ENCODE measurements around the gene MEAF6. TPM values are rescaled to one million over a fixed set of nuclear protein-coding genes. Genes with fewer than 3 reads are reported as not detected.

The MEAF6 gene
- total and polyA plus RNA-seq, 3 experiments from 2014 or later, result 102 to 163 (median 113) TPM

DNA sequence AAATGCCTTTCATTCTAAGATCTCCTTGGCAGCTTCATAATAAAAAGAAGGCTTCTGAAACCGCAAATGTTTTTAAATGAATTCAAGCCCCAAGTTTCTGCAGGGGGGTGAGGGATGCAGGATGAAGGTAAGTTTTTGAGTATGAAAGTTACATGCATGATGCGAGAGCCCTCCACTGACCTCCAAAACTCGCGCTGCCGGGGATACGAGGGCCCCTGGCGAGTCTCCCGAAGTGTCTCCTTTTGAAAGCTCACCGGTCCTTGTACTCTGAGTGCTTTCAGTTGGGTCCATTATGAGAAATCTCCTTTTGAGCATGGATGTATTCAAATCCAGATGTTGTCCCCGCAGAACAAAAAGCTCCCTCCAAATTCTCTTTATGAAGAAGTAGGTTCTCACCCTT is 59.0 kb downstream of the MEAF6 start:
- no peaks in the 10 kb centered on the region for H3K27me3 Mint-ChIP-seq
- no peaks in the 10 kb centered on the region for H3K9me3 ChIP-seq (ENCODE audit: low read length)
- no peak overlapping the region for H3K4me3 Mint-ChIP-seq
- ChIA-PET CTCF (interaction anchor here (0.6 to 9.3 kb wide), 7 partner anchors 19 to 228 kb away, joined by 3 to 246 read pairs (median 4); partner anchors contain the start of gene ZC3H12A), POLR2A (interaction anchor here (1.0 kb wide), 1 partner anchor 24 kb away, joined by 4 read pairs; no protein-coding TSS in a partner anchor)
- no peak overlapping the region for H3K27ac ChIP-seq (ENCODE audit: low read depth, low read length)
- peaks cover 6 to 11% (median 9%) of the 10 kb centered on the region in 3 donors for H3K4me1 Mint-ChIP-seq
- peaks cover 3% of the 10 kb centered on the region for H3K4me1 ChIP-seq (ENCODE audit: insufficient read depth, low read length)
- H3K36me3 Mint-ChIP-seq, result peaks cover 0 to 15% (median 8%) of the 10 kb centered on the region in 3 donors
- H3K36me3 ChIP-seq (ENCODE audit: insufficient read depth, low read length), result no peaks in the 10 kb centered on the region
- DNase-seq, result no peak
- H3K9me3 Mint-ChIP-seq, result no peaks in the 10 kb centered on the region
- no peak overlapping the region for H3K27ac Mint-ChIP-seq
- H3K4me3 ChIP-seq (ENCODE audit: low read length), result no peak overlapping the region
- no peaks in the 10 kb centered on the region for H3K27me3 ChIP-seq (ENCODE audit: insufficient read depth, low read length, poor library complexity, severe bottlenecking)

DNA sequence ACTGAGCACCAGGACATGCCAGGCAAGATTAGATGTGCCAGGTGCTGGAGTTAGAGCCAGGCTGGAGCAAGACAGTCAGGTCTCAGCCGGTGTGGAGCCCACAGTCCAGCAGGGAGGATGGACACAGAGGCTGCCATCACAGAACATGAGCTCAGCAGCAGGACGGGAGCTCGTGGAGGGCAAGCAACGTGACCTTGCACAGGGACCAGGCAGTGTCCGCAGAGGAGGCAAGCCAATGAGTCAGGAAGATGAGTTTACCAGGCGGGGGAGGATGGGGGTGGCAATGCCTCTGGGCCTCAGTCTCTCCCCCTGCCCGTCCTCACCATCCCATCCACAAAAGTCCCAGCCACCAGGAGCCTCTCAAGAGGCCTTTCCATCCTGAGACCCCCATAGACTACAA is 60.9 kb downstream of the MEAF6 start:
- no peak overlapping the region for H3K27ac ChIP-seq (ENCODE audit: low read depth, low read length)
- Mint-ChIP-seq H3K4me1 (peaks cover 15 to 18% (median 15%) of the 10 kb centered on the region in 3 donors), H3K27me3 (peaks cover 1 to 4% of the 10 kb centered on the region in 2 donors), H3K9me3 (no peaks in the 10 kb centered on the region), H3K27ac (no peak overlapping the region), H3K4me3 (no peak overlapping the region), H3K36me3 (peaks cover 0 to 12% (median 8%) of the 10 kb centered on the region in 3 donors)
- H3K27me3 ChIP-seq (ENCODE audit: insufficient read depth, low read length, poor library complexity, severe bottlenecking), result no peaks in the 10 kb centered on the region
- peaks cover 14% of the 10 kb centered on the region for H3K4me1 ChIP-seq (ENCODE audit: insufficient read depth, low read length)
- DNase-seq, result no peak
- no peaks in the 10 kb centered on the region for H3K36me3 ChIP-seq (ENCODE audit: insufficient read depth, low read length)
- CTCF ChIA-PET, result interaction anchor here (1.0 to 9.3 kb wide), 9 partner anchors 14 to 228 kb away, joined by 3 to 246 read pairs (median 5); partner anchors contain the start of gene ZC3H12A
- H3K9me3 ChIP-seq (ENCODE audit: low read length), result no peaks in the 10 kb centered on the region
- no peak overlapping the region for H3K4me3 ChIP-seq (ENCODE audit: low read length)
- POLR2A ChIA-PET, result no interaction called here

DNA sequence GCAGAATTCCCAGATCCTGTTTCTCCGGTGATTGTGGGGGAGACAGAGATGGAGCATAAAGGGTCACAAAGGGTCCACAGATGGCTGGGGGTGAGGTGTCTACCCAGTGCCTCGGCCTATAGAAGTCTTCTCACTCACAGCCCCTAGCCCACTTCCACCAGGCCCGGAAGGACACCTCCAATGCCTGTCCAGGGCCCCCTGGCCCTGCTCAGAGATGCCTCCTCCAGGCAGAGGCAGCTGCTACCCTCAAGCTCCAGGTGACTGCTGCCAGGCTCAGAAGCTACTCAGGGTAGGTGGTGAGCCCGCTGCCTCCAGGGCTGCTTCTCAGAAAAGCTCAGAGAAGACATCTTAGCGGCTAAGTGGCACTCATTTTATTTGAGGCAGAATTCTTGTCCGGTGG is 62.1 kb downstream of the MEAF6 start:
- Mint-ChIP-seq H3K36me3 (peaks cover 0 to 11% (median 8%) of the 10 kb centered on the region in 3 donors), H3K27ac (no peak overlapping the region), H3K27me3 (peaks cover 1 to 11% of the 10 kb centered on the region in 2 donors), H3K4me3 (no peak overlapping the region), H3K9me3 (no peaks in the 10 kb centered on the region), H3K4me1 (peaks cover 15% of the 10 kb centered on the region in 3 donors)
- Histone ChIP-seq H3K4me1 (ENCODE audit: insufficient read depth, low read length) (peaks cover 14% of the 10 kb centered on the region), H3K27me3 (ENCODE audit: insufficient read depth, low read length, poor library complexity, severe bottlenecking) (no peaks in the 10 kb centered on the region), H3K4me3 (ENCODE audit: low read length) (no peak overlapping the region), H3K9me3 (ENCODE audit: low read length) (no peaks in the 10 kb centered on the region), H3K36me3 (ENCODE audit: insufficient read depth, low read length) (no peaks in the 10 kb centered on the region), H3K27ac (ENCODE audit: low read depth, low read length) (no peak overlapping the region)
- no peak for DNase-seq
- CTCF ChIA-PET, result interaction anchor here (8.0 to 9.3 kb wide), 2 partner anchors 22 to 36 kb away, joined by 105 to 246 read pairs; partner anchors contain the start of gene ZC3H12A
- POLR2A ChIA-PET, result no interaction called here

DNA sequence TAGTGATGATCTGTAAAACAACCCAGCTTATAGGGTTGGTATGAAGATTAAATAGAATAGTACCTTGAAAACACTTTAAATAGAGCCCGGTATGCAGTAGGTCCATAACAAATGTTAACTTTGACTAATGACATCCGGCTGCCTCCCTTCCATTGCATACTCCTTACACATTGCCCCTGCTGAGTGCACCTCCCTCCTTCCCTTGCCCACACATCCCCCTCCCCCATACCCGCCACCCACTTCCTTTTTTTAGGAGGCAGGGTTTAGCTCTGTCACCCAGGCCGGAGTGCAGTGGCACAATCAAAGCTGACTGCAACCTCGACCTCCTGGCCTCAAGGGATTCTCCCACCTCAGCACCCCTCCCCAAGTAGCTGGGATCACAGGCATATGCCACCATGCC is 64.6 kb downstream of the MEAF6 start:
- Histone ChIP-seq H3K9me3 (ENCODE audit: low read length) (no peaks in the 10 kb centered on the region), H3K27me3 (ENCODE audit: insufficient read depth, low read length, poor library complexity, severe bottlenecking) (no peaks in the 10 kb centered on the region), H3K27ac (ENCODE audit: low read depth, low read length) (no peak overlapping the region), H3K36me3 (ENCODE audit: insufficient read depth, low read length) (no peaks in the 10 kb centered on the region), H3K4me1 (ENCODE audit: insufficient read depth, low read length) (peaks cover 14% of the 10 kb centered on the region), H3K4me3 (ENCODE audit: low read length) (no peak overlapping the region)
- Mint-ChIP-seq H3K4me1 (peaks cover 11 to 13% (median 13%) of the 10 kb centered on the region in 3 donors), H3K4me3 (peak overlapping the region in 1 of 7 donors; percentile 74), H3K27me3 (peaks cover 1 to 22% of the 10 kb centered on the region in 2 donors), H3K9me3 (no peaks in the 10 kb centered on the region), H3K36me3 (peaks cover 0 to 6% (median 4%) of the 10 kb centered on the region in 3 donors), H3K27ac (peak overlapping the region in 3 of 8 donors; percentile 29 to 43 (median 43))
- CTCF ChIA-PET, result interaction anchor here (0.8 to 5.0 kb wide), 4 partner anchors 10 to 232 kb away, joined by 3 to 34 read pairs (median 6); no protein-coding TSS in a partner anchor
- peak in 1 of 5 donors; percentile 14 for DNase-seq
- POLR2A ChIA-PET, result no interaction called here

DNA sequence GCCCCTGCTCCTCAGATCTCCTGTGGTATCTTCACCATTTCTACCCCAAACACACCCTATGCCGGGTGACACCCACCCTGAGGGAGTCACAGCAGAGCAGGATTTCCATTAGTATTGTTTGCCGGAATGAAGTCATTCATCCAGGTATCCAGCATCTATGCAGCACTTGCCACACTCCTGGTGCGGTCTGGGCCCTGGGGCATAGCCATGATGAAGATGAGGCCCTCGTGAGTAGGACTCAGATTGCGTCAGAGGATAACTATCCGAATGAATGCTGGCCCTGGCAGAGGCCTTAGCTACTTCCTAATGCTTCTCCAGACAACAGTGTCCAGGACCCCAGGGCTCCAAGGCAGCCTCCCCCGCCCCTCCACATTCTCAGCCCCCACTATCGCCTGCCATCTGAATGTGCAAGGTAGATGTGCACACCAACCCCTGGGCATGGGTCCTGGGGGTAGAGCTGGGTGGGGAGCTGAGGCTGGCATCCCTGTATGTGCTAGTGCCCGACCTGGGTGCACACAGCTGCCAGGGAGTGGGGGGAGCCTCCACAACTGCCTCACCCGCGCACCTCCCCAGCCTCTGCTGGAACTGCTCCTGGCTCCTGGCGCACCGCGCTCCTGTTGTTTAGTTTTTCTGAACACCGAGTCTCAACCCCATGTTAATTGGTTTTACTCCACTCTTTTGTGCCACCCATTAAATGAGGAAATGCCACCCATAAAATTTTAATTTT is 65.7 kb downstream of the MEAF6 start:
- Histone ChIP-seq H3K4me1 (ENCODE audit: insufficient read depth, low read length) (peaks cover 11% of the 10 kb centered on the region), H3K27ac (ENCODE audit: low read depth, low read length) (no peak overlapping the region), H3K4me3 (ENCODE audit: low read length) (no peak overlapping the region), H3K9me3 (ENCODE audit: low read length) (no peaks in the 10 kb centered on the region), H3K36me3 (ENCODE audit: insufficient read depth, low read length) (no peaks in the 10 kb centered on the region), H3K27me3 (ENCODE audit: insufficient read depth, low read length, poor library complexity, severe bottlenecking) (no peaks in the 10 kb centered on the region)
- ChIA-PET CTCF (interaction anchor here (1.2 to 5.0 kb wide), 3 partner anchors 11 to 233 kb away, joined by 3 to 34 read pairs (median 9); no protein-coding TSS in a partner anchor), POLR2A (interaction anchor here (0.5 kb wide), 1 partner anchor 478 kb away, joined by 4 read pairs; no protein-coding TSS in a partner anchor)
- peaks cover 0 to 5% (median 0%) of the 10 kb centered on the region in 3 donors for H3K36me3 Mint-ChIP-seq
- peak overlapping the region in 1 of 8 donors; percentile 14 for H3K27ac Mint-ChIP-seq
- no peak for DNase-seq
- no peaks in the 10 kb centered on the region for H3K9me3 Mint-ChIP-seq
- H3K4me3 Mint-ChIP-seq, result no peak overlapping the region
- H3K4me1 Mint-ChIP-seq, result peaks cover 7 to 9% (median 8%) of the 10 kb centered on the region in 3 donors
- peaks cover 1 to 22% of the 10 kb centered on the region in 2 donors for H3K27me3 Mint-ChIP-seq

DNA sequence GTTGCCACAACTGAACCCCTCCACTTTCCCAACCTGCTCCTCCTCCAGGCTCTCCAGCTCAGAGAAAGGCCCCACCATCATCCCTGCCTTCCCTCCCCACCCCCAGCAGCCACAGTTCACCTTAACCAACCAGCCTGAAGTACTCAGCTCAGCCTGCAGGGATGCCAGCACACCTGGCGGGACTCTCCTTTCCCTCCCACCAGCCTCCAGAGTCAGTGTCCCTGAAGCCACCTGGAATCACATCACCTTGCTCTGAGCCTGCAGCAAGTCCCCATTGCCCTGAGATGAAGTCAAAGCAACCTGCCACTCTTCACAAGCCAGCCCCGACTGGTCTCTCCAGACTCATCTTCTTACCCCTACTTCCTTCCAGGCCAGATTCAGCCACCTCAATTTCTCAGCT is 66.4 kb downstream of the MEAF6 start:
- ChIA-PET CTCF (interaction anchor here (5.0 kb wide), 1 partner anchor 39 kb away, joined by 34 read pairs; no protein-coding TSS in a partner anchor), POLR2A (no interaction called here)
- no peak overlapping the region for H3K4me3 Mint-ChIP-seq
- no peak overlapping the region for H3K27ac ChIP-seq (ENCODE audit: low read depth, low read length)
- no peak overlapping the region for H3K27ac Mint-ChIP-seq
- H3K27me3 ChIP-seq (ENCODE audit: insufficient read depth, low read length, poor library complexity, severe bottlenecking), result no peaks in the 10 kb centered on the region
- no peaks in the 10 kb centered on the region for H3K36me3 ChIP-seq (ENCODE audit: insufficient read depth, low read length)
- H3K36me3 Mint-ChIP-seq, result peaks cover 0 to 5% (median 0%) of the 10 kb centered on the region in 3 donors
- H3K9me3 ChIP-seq (ENCODE audit: low read length), result no peaks in the 10 kb centered on the region
- H3K4me3 ChIP-seq (ENCODE audit: low read length), result no peak overlapping the region
- no peaks in the 10 kb centered on the region for H3K9me3 Mint-ChIP-seq
- DNase-seq, result no peak
- peaks cover 1 to 23% of the 10 kb centered on the region in 2 donors for H3K27me3 Mint-ChIP-seq
- peaks cover 11% of the 10 kb centered on the region for H3K4me1 ChIP-seq (ENCODE audit: insufficient read depth, low read length)
- peaks cover 7 to 9% (median 8%) of the 10 kb centered on the region in 3 donors for H3K4me1 Mint-ChIP-seq

DNA sequence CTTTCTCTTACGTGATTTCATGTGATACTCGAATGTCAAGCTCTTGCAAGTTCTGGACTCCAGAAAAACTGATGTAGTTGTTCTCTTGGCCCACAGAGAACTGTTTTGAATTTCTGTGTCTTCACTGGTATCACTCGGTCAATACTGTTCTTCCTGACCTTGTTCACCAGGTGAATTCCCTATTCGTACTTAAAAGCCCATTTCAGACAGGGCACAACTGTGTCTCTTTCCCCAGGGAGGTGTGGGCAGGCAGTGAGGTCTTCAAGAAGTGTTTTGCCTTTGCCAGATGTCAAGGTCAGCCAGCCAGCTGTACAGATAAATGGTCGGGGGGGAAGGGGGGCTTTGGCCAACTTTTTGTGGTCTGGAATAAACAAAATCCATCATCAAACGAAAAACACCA is 67.7 kb downstream of the MEAF6 start:
- no peaks in the 10 kb centered on the region for H3K36me3 Mint-ChIP-seq
- Histone ChIP-seq H3K4me1 (ENCODE audit: insufficient read depth, low read length) (peaks cover 11% of the 10 kb centered on the region), H3K9me3 (ENCODE audit: low read length) (no peaks in the 10 kb centered on the region), H3K4me3 (ENCODE audit: low read length) (no peak overlapping the region), H3K36me3 (ENCODE audit: insufficient read depth, low read length) (no peaks in the 10 kb centered on the region), H3K27ac (ENCODE audit: low read depth, low read length) (no peak overlapping the region), H3K27me3 (ENCODE audit: insufficient read depth, low read length, poor library complexity, severe bottlenecking) (no peaks in the 10 kb centered on the region)
- DNase-seq, result no peak
- ChIA-PET CTCF (interaction anchor here (5.0 kb wide), 1 partner anchor 40 kb away, joined by 34 read pairs; no protein-coding TSS in a partner anchor), POLR2A (no interaction called here)
- H3K27ac Mint-ChIP-seq, result no peak overlapping the region
- H3K4me1 Mint-ChIP-seq, result peaks cover 7 to 9% (median 8%) of the 10 kb centered on the region in 3 donors
- no peaks in the 10 kb centered on the region for H3K9me3 Mint-ChIP-seq
- H3K27me3 Mint-ChIP-seq, result peaks cover 1 to 27% of the 10 kb centered on the region in 2 donors
- H3K4me3 Mint-ChIP-seq, result no peak overlapping the region

DNA sequence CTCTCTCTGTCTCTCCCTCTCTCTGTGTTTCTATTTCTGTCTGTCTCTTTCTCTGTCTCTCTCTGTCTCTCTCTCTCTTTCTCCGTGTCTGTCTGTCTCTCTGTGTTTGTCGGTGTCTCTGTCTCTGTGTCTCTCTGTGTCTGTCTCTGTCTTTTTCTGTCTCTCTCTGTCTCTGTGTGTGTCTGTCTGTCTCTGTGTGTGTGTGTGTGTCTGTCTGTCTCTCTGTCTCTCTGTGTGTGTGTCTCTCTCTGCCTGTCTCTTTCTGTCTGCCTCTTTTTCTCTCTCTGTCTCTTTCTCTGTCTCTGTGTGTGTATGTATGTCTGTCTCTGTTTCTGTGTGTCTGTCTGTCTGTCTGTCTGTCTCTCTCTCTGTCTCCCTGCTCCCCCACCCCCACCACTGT is 71.9 kb downstream of the MEAF6 start:
- Histone ChIP-seq H3K27me3 (ENCODE audit: insufficient read depth, low read length, poor library complexity, severe bottlenecking) (no peaks in the 10 kb centered on the region), H3K36me3 (ENCODE audit: insufficient read depth, low read length) (no peaks in the 10 kb centered on the region), H3K27ac (ENCODE audit: low read depth, low read length) (no peak overlapping the region), H3K4me1 (ENCODE audit: insufficient read depth, low read length) (no peaks in the 10 kb centered on the region), H3K9me3 (ENCODE audit: low read length) (no peaks in the 10 kb centered on the region), H3K4me3 (ENCODE audit: low read length) (no peak overlapping the region)
- DNase-seq, result no peak
- Mint-ChIP-seq H3K27ac (no peak overlapping the region), H3K4me1 (no peaks in the 10 kb centered on the region), H3K27me3 (peaks cover 4 to 34% of the 10 kb centered on the region in 2 donors), H3K9me3 (no peaks in the 10 kb centered on the region), H3K36me3 (no peaks in the 10 kb centered on the region), H3K4me3 (no peak overlapping the region)
- CTCF ChIA-PET, result interaction anchor here (2.8 kb wide), 1 partner anchor 8 kb away, joined by 11 read pairs; no protein-coding TSS in a partner anchor
- POLR2A ChIA-PET, result no interaction called here

Measured in CD8-positive, alpha-beta memory T cell (primary cell).